Measurements from ENCODE around the gene LUZP2. TPM values are rescaled to one million over a fixed set of nuclear protein-coding genes. Genes with fewer than 3 reads are reported as not detected.
A peak's percentile ranks its signal among the peaks of the same experiment; 100 is the strongest.

The LUZP2 gene
- total RNA-seq, 1 donor from 2014 or later: not detected

DNA sequence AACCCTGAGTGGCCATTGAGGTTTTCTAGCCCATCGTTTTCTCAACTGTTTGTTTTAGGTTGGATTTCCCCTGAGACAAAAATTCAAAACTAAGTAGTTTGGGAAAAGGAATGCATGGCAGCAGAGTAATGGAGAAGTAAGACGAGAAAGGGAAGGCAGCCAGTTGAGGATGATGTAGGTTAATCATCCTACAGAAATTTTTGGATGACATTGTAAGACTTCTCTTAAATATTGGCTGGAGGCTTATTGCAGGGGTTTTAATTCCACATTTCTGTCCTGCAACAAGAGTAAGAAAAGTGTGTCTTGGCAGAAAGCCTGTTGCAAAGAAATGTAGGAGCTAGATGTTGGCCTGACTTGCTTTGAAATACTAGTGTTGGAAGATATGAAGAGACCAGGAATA lies 308.8 kb downstream of the LUZP2 start:
- DNase-seq (ENCODE audit: low read depth in 2 of 2): no peak

DNA sequence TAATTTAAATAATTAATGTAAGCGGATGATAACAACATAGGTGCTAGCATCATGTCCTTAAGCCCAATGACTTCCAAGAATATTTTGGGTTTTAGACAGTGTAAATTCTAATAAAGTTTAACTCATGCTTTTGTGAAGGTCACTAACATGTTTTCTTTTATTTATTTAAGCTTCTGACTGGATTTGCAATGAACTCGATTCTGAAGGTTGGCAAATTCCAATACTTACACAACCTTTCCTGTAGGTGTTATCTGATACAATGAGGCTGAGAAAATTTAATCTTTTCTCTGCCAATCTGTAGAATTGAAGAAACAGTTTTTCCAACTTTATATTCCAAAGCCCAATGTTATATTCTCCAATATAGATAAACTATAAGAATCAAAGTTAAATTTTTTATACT lies 311.3 kb downstream of the LUZP2 start:
- DNase-seq (ENCODE audit: low read depth in 2 of 2): no peak

GRCh38 chr11:24819006-24819405 lies 322.2 kb downstream of the LUZP2 start:
- DNase-seq (ENCODE audit: low read depth in 2 of 2): no peak

DNA sequence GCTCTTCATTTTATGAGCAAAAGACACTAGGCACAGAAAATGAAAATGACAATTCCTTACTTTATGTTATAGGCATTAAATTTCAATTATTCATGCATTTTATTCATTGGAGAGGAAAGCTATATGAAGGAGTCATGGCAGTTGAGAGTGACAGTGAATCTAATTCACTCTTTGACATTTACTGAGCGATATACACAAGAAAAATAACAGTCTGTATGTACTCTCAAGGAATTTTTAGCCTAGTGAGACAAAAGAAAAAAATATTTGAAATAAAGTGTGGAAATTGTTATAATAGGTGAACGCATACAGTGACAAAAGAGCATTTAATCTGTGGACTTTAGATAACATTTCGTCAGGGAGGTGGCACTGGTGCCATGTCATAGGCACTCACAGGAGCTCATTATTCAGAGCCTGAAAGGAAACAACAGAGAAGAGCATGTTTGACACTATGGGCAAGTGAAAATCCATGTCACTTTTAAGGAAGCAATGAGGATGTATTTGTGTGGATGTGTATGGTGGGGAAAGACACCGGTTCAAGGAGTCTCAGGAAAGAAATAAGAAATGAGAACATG lies 323.1 kb downstream of the LUZP2 start:
- DNase-seq (ENCODE audit: low read depth in 2 of 2): no peak

DNA sequence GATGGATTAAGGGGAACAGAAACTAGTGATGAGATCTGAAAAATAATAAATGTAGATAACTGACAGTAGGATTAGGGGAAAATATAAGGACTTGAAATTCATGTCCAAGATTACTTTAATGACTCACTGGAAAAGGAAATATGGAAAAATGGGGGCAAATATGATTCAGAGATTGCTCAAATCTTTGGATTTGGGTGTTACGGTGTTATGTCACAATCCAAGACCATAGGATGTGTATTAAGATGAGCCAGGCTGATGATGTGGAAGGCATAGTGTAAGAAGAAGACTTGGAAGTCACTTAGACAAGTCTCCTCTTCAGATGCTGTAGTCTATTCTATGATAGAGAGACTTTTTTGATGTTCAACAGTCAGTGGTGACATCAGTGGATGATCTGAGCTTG lies 323.7 kb downstream of the LUZP2 start:
- DNase-seq (ENCODE audit: low read depth in 2 of 2): no peak

DNA sequence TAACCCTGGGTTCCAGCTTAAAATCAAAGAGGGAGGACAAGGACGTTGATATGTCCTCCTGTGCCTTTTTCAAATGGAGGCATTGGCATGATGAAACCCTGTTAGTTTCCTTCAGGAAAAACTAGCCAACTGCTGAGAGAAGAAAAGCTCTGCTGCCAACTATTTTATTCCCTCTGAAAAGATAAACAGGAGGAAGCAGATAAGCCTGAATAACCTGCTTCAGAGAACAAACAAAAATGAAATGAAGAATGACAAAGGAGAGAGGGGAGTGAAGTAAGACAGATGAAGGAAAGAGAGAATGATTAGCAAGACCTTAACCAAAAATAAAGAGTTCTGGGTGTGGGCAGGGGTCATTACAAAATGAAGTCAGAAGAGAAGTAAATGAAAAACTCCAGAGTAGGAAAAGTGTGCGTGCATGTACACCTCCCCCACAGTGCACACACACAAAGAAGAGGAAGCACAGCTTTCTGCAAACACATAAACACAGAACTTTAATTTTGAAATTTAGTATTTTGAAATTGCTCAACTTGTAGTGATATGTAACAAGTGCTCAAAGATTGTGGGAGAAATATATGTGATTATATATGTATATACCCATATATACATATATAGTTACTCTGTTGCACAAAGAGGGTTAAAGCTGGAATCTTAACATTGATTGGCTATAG lies 332.2 kb downstream of the LUZP2 start:
- DNase-seq (ENCODE audit: low read depth in 2 of 2): peak in 1 of 2 donors; percentile 3

DNA sequence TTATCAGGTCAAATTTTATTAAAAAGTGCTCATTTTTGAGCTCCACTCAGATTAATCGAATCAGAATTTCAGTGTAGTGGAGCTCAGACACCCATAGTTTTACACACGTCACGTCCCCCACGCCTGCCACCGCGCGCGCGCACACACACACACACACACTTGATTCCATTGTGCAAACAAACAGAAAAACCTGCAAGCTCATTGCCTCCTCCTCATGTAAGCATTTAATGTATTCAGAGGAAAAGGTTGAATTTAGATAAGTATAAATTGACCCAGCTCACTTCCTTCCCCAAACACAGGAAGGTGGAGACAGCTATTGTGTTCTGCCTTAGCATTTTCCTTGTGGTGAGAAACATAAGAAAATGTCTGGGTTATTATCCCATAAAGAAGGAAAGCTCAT lies 336.7 kb downstream of the LUZP2 start:
- peak in 1 of 2 donors; percentile 41 for DNase-seq (ENCODE audit: low read depth in 2 of 2)

DNA sequence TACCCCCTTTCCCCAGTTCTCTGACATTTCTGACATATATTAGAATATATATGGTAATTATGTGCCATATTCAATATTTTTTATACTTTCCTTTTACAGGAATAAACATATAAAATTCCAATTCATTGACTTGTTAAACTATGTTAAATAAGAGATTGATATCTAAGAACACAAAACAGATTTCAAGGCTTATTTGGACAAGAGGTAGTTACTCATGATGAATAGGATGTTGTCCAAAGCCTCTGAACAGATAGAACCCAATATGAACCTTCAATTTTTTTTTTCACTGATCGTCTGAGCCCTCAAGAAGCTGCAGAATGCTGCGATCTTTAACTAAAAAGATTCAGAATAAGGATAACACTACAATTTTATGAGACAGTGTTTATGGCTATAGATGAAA lies 340.3 kb downstream of the LUZP2 start:
- DNase-seq (ENCODE audit: low read depth in 2 of 2): no peak

DNA sequence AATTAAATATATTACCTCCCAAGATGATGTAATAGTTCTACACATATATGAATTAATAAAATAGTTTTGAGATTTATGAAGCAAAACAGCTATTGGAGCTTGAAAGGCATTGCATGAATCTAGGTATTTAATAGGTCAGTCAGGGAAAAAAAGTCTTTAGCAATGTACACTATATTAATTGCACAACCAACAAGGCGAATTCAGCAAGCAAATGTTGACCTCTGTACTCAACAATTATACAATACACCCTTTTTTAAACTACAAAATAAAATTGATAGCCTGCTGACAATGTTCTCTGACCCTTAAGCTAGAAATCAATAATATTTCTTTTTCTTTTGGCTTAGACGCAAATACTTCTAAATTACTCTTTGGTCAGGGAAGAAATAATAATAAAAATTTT lies 345.5 kb downstream of the LUZP2 start:
- DNase-seq (ENCODE audit: low read depth in 2 of 2): no peak

DNA sequence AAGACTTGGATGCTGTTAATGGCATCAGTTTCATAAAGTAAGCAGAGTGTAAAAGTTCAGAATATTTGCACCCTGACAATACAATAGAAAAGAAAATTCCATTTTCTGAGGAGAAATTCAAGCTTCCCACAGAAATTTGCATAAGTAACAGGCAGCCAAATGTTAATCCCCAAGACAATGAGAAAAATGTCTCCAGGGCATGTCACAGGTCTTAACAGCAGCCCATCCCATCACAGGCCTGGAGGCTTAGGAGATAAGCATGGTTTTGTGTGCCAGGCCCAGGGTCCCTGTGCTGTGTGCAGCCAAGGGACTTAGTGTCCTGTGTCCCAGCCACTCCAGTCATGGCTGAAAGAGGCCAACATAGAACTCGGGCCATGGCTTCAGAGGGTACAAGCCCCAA lies 347.6 kb downstream of the LUZP2 start:
- no peak for DNase-seq (ENCODE audit: low read depth in 2 of 2)

- DNase-seq (ENCODE audit: low read depth in 2 of 2): no peak
Observed at GRCh38 chr11:24848857-24849256, 352.0 kb downstream of the LUZP2 start.

DNA sequence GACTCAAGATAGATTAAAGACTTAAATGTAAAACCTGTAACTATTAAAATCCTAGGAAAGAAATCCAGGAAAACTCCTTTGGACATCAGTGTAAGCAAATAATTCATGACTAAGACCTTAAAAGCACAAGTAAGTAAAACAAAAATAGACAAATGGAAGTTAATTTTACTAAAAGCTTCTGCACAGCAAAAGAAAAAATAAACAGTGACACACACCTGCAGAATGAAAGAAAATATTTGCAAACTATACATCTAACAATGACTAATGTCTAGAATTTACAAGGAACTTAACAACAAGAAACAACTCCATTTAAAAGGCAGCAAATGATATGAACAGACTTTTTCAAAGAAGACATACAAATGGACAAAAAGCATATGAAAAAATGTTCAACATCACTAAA lies 359.1 kb downstream of the LUZP2 start:
- DNase-seq (ENCODE audit: low read depth in 2 of 2): no peak

GRCh38 chr11:24859801-24860300 lies 363.0 kb downstream of the LUZP2 start:
- no peak for DNase-seq (ENCODE audit: low read depth in 2 of 2)

- no peak for DNase-seq (ENCODE audit: low read depth in 2 of 2)
Observed at GRCh38 chr11:24861440-24861839, 364.6 kb downstream of the LUZP2 start.

- DNase-seq (ENCODE audit: low read depth in 2 of 2): no peak
Observed at GRCh38 chr11:24866743-24867142, 369.9 kb downstream of the LUZP2 start.

DNA sequence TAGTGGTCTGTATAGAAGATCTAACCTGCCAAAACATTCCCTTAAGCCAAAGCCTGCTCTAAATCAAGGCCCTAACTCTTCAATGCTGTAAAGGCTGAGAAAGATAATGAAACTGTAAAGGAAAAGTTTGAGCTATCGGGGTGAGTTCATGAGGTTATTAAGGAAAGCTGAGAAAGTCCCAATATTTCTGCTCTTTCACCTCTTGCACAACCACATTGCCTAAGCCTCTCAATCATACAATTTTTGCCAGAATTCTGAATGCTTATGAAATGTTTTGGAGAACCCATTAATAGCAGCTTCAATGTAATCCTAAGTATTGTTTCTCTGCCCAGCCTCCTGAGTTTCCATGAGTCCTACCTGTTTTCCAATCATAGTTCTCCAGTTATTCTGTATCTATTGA lies 373.2 kb downstream of the LUZP2 start:
- no peak for DNase-seq (ENCODE audit: low read depth in 2 of 2)

DNA sequence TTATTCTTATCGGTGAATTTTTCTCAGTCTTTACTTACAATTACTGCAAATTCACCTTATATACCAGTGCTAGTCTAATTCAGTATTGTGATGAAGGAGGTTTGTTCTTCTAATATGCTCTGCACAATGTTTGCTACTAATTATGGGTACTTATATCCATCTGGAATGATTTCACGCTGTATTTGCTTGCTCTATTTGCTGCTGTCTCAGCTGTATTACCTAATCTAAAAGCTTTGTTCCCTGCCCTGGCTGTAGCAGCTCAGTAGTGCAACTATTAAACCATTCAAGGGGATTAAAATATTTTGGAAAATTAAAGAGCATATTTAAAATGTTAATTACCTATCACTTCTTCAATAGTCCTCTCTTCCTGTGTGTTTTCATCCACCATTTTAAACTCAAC lies 375.3 kb downstream of the LUZP2 start:
- DNase-seq (ENCODE audit: low read depth in 2 of 2): no peak

- DNase-seq (ENCODE audit: low read depth in 2 of 2): no peak
Observed at GRCh38 chr11:24872651-24873311, 375.9 kb downstream of the LUZP2 start.

- no peak for DNase-seq (ENCODE audit: low read depth in 2 of 2)
Observed at GRCh38 chr11:24880962-24881361, 384.1 kb downstream of the LUZP2 start.

- DNase-seq (ENCODE audit: low read depth in 2 of 2): no peak
Observed at GRCh38 chr11:24885580-24886173, 388.8 kb downstream of the LUZP2 start.

DNA sequence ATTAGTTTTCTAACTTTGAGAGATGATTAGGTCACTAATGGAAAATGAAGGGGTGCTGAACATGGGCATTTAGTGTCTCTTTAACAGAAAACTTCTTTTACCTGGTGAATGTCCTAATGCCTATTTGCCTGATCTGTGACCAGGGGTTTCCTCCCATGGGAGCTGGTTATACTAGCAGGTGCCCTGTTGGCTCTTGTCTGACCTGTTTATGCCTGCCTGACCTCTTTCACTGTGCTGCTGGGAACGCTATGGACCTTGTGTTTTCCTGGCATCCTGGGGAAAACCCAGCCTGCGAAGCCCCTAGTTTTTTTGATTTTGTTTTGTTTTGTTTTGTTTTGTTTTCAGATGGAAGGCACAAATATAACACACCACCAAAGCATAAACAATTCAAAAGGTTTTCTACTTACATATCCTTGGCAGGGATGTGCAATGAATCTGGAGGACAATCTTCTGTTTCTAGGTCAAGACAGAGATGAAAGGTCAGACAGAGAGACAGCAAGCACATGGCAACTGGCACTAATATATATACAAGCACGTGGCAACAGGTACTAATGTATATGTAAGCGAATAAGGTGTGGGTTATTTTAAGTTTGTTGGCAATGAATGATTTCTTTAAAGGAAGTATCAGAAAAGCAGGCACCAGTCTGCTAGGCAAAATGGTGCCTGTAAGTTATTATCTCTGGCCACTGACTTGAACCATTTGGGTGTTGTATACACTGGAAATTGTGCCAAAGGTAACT lies 390.2 kb downstream of the LUZP2 start:
- DNase-seq (ENCODE audit: low read depth in 2 of 2): no peak

DNA sequence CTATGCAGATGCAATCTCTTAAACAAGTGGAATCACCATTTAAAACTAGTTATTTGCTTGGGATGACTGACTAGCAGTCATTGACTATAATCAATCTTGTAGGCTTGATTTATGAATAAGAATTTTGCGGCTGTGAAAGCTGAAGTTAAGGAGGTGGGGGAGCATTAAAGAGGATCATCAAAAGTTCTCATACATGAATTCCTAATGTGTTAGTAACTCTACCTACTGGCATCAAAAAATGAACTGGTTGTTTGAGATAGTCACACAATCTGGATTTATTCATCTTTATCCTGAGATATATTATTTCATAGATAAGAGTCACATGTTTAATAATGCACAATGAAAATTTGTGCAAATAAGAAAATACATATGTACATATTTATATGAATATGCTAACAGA lies 393.6 kb downstream of the LUZP2 start:
- DNase-seq (ENCODE audit: low read depth in 2 of 2): no peak
